Right lobe of liver (tissue), 4 donors: Measurements from ENCODE around the gene CFAP46.

Experiments
- CTCF ChIP-seq, 4 donors: fragments of 200-600 bp in 3 of 4; fragments of 450-650 bp in 1 of 4; IDR thresholded peaks; one replicate each; pipeline versions ENCODE4 v1.5.1 to v1.8.0; 2016 to 2022; ENCODE audit warnings: antibody characterized with exemption in 4 of 4, mild to moderate bottlenecking in 2 of 4
- POLR2A ChIP-seq: fragments of 450-650 bp; IDR thresholded peaks from one replicate; pipeline ENCODE4 v1.6.1; 2017; ENCODE audit warnings: antibody characterized with exemption, mild to moderate bottlenecking
- donor health status: DM: no; HTN: no; CAD: no.
- donor health status: DM: no; HTN: no; CAD: no.
- donor health status: DM: no; HTN: yes; CAD: no.

- TF ChIP-seq CTCF (IDR thresholded peaks at IDR 0.05) (no peak), POLR2A (no peak)
These were observed 44.2 kb upstream of the CFAP46 start for GRCh38 chr10:132986576-132986975.
